ENCODE data around the gene NOL12. TPM values are rescaled to one million over a fixed set of nuclear protein-coding genes. Genes with fewer than 3 reads are reported as not detected.
A peak's percentile ranks its signal among the peaks of the same experiment; 100 is the strongest.

Gene NOL12
- total RNA-seq, 1 donor from 2014 or later = 39.0 TPM

DNA sequence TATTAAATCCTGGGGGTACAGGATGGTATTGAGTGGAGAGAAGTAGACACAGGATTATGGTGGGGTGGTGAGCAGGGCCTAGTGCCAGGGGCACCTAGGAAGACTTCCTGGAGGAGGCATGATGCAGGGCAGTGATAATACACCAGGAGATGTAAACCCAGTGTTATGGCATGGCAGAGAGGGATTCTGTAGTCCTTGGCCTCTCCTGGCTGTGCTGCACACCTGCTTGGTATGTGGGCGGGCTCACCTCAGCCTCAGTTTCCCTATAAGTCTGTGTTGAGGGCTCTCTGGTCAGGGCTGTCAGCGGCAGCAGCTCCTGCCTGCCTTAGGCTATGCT is 25.5 kb upstream of the NOL12 start:
- TF ChIP-seq, protein P1, sequence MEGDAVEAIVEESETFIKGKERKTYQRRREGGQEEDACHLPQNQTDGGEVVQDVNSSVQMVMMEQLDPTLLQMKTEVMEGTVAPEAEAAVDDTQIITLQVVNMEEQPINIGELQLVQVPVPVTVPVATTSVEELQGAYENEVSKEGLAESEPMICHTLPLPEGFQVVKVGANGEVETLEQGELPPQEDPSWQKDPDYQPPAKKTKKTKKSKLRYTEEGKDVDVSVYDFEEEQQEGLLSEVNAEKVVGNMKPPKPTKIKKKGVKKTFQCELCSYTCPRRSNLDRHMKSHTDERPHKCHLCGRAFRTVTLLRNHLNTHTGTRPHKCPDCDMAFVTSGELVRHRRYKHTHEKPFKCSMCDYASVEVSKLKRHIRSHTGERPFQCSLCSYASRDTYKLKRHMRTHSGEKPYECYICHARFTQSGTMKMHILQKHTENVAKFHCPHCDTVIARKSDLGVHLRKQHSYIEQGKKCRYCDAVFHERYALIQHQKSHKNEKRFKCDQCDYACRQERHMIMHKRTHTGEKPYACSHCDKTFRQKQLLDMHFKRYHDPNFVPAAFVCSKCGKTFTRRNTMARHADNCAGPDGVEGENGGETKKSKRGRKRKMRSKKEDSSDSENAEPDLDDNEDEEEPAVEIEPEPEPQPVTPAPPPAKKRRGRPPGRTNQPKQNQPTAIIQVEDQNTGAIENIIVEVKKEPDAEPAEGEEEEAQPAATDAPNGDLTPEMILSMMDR (IDR thresholded peaks at IDR 0.05) = no peak
- POLR2A ChIA-PET = interaction anchor here (1.5 to 8.0 kb wide), 9 partner anchors 13 to 183 kb away, joined by 5 to 181 read pairs (median 16); partner anchors contain the start of genes ANKRD54, GGA1 and LGALS1
- H3K9me3 Mint-ChIP-seq = no peaks in the 10 kb centered on the region
- peaks cover 49% of the 10 kb centered on the region for H3K4me1 Mint-ChIP-seq
- peak overlapping the region; percentile 76 for H3K27ac Mint-ChIP-seq
- DNase-seq (no peak), ATAC-seq (ENCODE audit: low read depth) (no peak)
- peak overlapping the region; percentile 85 for H3K4me3 Mint-ChIP-seq
- intact Hi-C loops (cut with micrococcal nuclease) = loop anchor here (1.0 kb wide), 2 partner anchors 21 to 203 kb away; no protein-coding TSS in a partner anchor
- no peaks in the 10 kb centered on the region for H3K27me3 Mint-ChIP-seq
- H3K36me3 Mint-ChIP-seq (ENCODE audit: low read depth) = peaks cover 21% of the 10 kb centered on the region
- CTCF ChIA-PET = interaction anchor here (0.6 to 5.4 kb wide), 8 partner anchors 11 to 203 kb away, joined by 3 to 107 read pairs (median 8); partner anchors contain the start of genes LGALS1 and NOL12

DNA sequence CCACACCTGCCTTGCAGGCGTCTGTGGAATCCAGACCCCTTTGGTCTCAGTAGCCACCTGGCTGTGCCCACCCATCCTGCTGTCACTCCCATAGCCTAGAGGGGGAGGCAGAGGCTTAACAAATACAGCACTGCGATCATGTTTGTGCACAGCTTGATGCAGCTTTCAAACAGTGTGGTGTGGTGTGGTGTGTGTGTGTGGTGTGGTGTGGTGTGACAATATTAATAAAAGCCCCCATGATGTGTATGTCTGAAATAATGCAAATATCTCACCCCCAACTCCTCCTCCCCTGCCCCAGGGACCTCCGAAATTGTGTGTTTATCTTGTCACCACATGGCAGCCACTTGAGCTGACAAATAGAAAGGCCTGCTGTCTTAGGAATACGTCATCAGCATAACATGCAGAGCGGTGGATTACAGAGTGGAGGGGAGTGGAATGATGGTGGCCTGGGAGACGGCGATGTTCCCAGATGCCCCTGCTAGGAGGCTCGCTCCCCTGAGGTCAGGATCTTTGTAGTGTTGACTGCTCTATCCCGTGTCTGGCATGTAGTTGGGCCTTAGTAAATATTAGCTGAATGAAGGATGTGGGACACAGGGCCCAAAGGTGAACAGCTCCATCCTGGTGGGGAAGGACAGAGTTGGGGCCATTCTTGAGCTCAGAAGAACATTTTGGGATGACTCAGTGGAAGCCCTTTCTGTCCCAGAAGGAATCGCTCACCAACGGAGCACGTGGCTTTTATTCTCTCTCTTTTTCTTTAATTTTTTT is 24.8 kb upstream of the NOL12 start:
- ChIA-PET POLR2A (interaction anchor here (0.7 to 8.0 kb wide), 9 partner anchors 13 to 57 kb away, joined by 5 to 181 read pairs (median 9); partner anchors contain the start of genes GGA1 and LGALS1), CTCF (interaction anchor here (0.6 to 5.4 kb wide), 10 partner anchors 10 to 202 kb away, joined by 3 to 107 read pairs (median 8); partner anchors contain the start of genes GGA1, LGALS1 and NOL12)
- peak overlapping the region; percentile 85 for H3K4me3 Mint-ChIP-seq
- H3K27ac Mint-ChIP-seq = peak overlapping the region; percentile 85
- no peak for ATAC-seq (ENCODE audit: low read depth)
- TF ChIP-seq, protein P1 (IDR thresholded peaks at IDR 0.05) = no peak
- peaks cover 49% of the 10 kb centered on the region for H3K4me1 Mint-ChIP-seq
- H3K9me3 Mint-ChIP-seq = no peaks in the 10 kb centered on the region
- peaks cover 23% of the 10 kb centered on the region for H3K36me3 Mint-ChIP-seq (ENCODE audit: low read depth)
- DNase-seq = no peak
- intact Hi-C loops (cut with micrococcal nuclease) = loop anchor here (1.0 kb wide), 2 partner anchors 20 to 202 kb away; no protein-coding TSS in a partner anchor
- H3K27me3 Mint-ChIP-seq = no peaks in the 10 kb centered on the region

DNA sequence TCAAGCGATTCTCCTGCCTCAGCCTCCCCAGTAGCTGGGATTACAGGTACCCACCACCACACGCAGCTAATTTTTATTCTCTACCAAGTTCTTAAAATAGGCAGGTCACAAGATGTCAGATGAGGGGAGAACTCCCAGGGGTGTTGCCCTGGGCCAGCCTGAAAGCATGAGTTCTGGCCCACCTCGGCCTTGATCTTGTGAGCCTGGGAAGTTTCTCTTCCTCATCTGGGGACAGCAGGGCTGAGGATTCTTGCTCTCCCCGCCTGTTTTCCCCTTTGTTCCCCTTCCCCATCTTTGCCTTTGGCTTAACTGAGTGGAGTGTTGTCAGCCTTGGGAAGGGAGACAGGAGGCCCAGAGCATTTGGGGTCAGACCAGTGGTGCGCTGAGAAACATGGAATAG is 24.1 kb upstream of the NOL12 start:
- intact Hi-C loops (cut with micrococcal nuclease) = no loop called here
- CTCF ChIA-PET = interaction anchor here (1.0 to 5.4 kb wide), 8 partner anchors 10 to 201 kb away, joined by 3 to 107 read pairs (median 6); partner anchors contain the start of genes GGA1, LGALS1 and NOL12
- Mint-ChIP-seq H3K27ac (peak overlapping the region; percentile 85), H3K27me3 (no peaks in the 10 kb centered on the region), H3K4me3 (peak overlapping the region; percentile 48), H3K9me3 (no peaks in the 10 kb centered on the region), H3K4me1 (peaks cover 49% of the 10 kb centered on the region), H3K36me3 (ENCODE audit: low read depth) (peaks cover 28% of the 10 kb centered on the region)
- no peak for ATAC-seq (ENCODE audit: low read depth)
- TF ChIP-seq, protein P1 (IDR thresholded peaks at IDR 0.05) = no peak
- POLR2A ChIA-PET = interaction anchor here (1.1 to 8.0 kb wide), 7 partner anchors 12 to 53 kb away, joined by 3 to 181 read pairs (median 11); partner anchors contain the start of genes GGA1 and LGALS1
- DNase-seq = no peak

DNA sequence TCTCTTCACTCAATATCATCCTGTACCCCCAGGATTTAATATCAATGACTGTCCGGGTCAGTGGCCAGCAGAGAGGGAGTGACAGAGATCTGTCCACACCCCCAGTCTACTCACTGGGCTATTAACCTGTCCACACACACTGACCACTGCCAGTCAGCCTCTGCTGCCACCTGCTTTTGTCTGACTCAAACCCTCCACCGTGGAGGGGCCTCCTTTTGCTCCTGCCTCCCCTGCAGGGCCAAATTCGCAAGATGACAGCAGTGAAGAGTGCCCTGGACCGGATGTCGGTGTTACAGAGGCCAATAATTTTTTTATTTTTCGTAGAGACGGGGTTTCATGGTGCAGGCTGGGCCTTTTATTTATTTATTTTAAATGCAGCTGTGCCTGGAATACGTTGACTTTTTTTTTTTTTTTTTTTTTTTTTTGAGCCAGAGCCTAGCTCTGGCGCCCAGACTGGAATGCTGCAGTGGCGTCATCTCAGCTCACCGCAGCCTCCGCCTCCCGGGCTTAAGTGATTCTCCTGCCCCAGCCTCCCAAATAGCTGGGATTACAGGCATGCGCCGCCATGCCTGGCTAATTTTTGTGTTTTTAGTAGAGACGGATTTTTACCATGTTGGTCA is 22.5 kb upstream of the NOL12 start:
- Mint-ChIP-seq H3K4me3 (no peak overlapping the region), H3K27ac (peak overlapping the region; percentile 18), H3K9me3 (no peaks in the 10 kb centered on the region), H3K27me3 (no peaks in the 10 kb centered on the region), H3K36me3 (ENCODE audit: low read depth) (peaks cover 28% of the 10 kb centered on the region), H3K4me1 (peaks cover 39% of the 10 kb centered on the region)
- ChIA-PET POLR2A (interaction anchor here (0.6 to 8.0 kb wide), 4 partner anchors 10 to 184 kb away, joined by 5 to 181 read pairs (median 6); partner anchors contain the start of gene LGALS1), CTCF (interaction anchor here (1.0 to 3.1 kb wide), 5 partner anchors 9 to 57 kb away, joined by 3 to 26 read pairs (median 5); no protein-coding TSS in a partner anchor)
- DNase-seq (no peak), ATAC-seq (ENCODE audit: low read depth) (no peak)
- intact Hi-C loops (cut with micrococcal nuclease) = no loop called here
- TF ChIP-seq, protein P1 (IDR thresholded peaks at IDR 0.05) = no peak

Data from activated B cell treated with CpG ODN at 0.5 μM for 24 hours (primary cell).